ENCODE results near the gene FSCN2. TPM values are rescaled to one million over a fixed set of nuclear protein-coding genes. Genes with fewer than 3 reads are reported as not detected.

The FSCN2 gene
- total RNA-seq, 1 experiment from 2014 or later = 1.2 TPM

GRCh38 chr17:81480140-81481072 is 47.8 kb upstream of the FSCN2 start:
- ChIA-PET POLR2A (interaction anchor here (0.5 kb wide), 1 partner anchor 9 kb away, joined by 8 read pairs; no protein-coding TSS in a partner anchor), CTCF (interaction anchor here (0.6 kb wide), 1 partner anchor 35 kb away, joined by 3 read pairs; no protein-coding TSS in a partner anchor)
- peaks cover 35% of the 10 kb centered on the region for H3K4me1 ChIP-seq (ENCODE audit: control insufficient read depth, insufficient read depth, low read length)
- in situ Hi-C loops (cut with HindIII; ENCODE audit: low pct_unique_long_range_greater_than_20kb, low sequenced_read_pairs) = no loop called here
- BruUV-seq (replicated peaks) = no TSS peak
- ATAC-seq (no peak), DNase-seq (ENCODE audit: low read depth, low spot score) (no peak)
- peak overlapping the region; percentile 31; the same call in 1 of the 2 replicates for H3K27ac ChIP-seq (ENCODE audit: low read length)
- no peaks in the 10 kb centered on the region for H3K36me3 ChIP-seq (ENCODE audit: control insufficient read depth, insufficient read depth, low read length)
- H3K27me3 ChIP-seq (ENCODE audit: control insufficient read depth, insufficient read depth, low read length) = no peaks in the 10 kb centered on the region
- TF ChIP-seq POLR2AphosphoS5 (IDR thresholded peaks at IDR 0.05; ENCODE audit: low read depth, low read length) (no peak), CTCF (IDR thresholded peaks at IDR 0.05) (no peak), REST (IDR thresholded peaks at IDR 0.05; ENCODE audit: insufficient read depth in 1 of 2, low read depth in 2 of 2, low read length in 1 of 2) (no peak), TCF7L2 (IDR thresholded peaks at IDR 0.05; ENCODE audit: low read depth, low read length) (no peak), SIN3A (IDR thresholded peaks at IDR 0.05; ENCODE audit: borderline replicate concordance, insufficient read depth, low read depth, low read length) (no peak)
- no peak overlapping the region for H3K4me3 ChIP-seq (ENCODE audit: low read depth in 2 of 2, low read length in 2 of 2)
- H3K9me3 ChIP-seq (ENCODE audit: control insufficient read depth, insufficient read depth, low read depth, low read length) = no peaks in the 10 kb centered on the region
- intact Hi-C loops (cut with micrococcal nuclease; ENCODE audit: unreplicated experiment) = loop anchor here (10.0 kb wide), 1 partner anchor 226 kb away; no protein-coding TSS in a partner anchor

GRCh38 chr17:81481073-81481799 is 46.9 kb upstream of the FSCN2 start:
- Histone ChIP-seq H3K4me3 (ENCODE audit: low read depth in 2 of 2, low read length in 2 of 2) (no peak overlapping the region), H3K27me3 (ENCODE audit: control insufficient read depth, insufficient read depth, low read length) (no peaks in the 10 kb centered on the region), H3K4me1 (ENCODE audit: control insufficient read depth, insufficient read depth, low read length) (peaks cover 35% of the 10 kb centered on the region), H3K27ac (ENCODE audit: low read length) (no peak overlapping the region), H3K9me3 (ENCODE audit: control insufficient read depth, insufficient read depth, low read depth, low read length) (no peaks in the 10 kb centered on the region), H3K36me3 (ENCODE audit: control insufficient read depth, insufficient read depth, low read length) (no peaks in the 10 kb centered on the region)
- POLR2A ChIA-PET = no interaction called here
- DNase-seq (ENCODE audit: low read depth, low spot score) (no peak), ATAC-seq (no peak)
- CTCF ChIA-PET = no interaction called here
- intact Hi-C loops (cut with micrococcal nuclease; ENCODE audit: unreplicated experiment) (loop anchor here (10.0 kb wide), 1 partner anchor 226 kb away; no protein-coding TSS in a partner anchor), in situ Hi-C loops (cut with HindIII; ENCODE audit: low pct_unique_long_range_greater_than_20kb, low sequenced_read_pairs) (no loop called here)
- TF ChIP-seq REST (IDR thresholded peaks at IDR 0.05; ENCODE audit: insufficient read depth in 1 of 2, low read depth in 2 of 2, low read length in 1 of 2) (no peak), TCF7L2 (IDR thresholded peaks at IDR 0.05; ENCODE audit: low read depth, low read length) (no peak), SIN3A (IDR thresholded peaks at IDR 0.05; ENCODE audit: borderline replicate concordance, insufficient read depth, low read depth, low read length) (no peak), CTCF (IDR thresholded peaks at IDR 0.05) (no peak), POLR2AphosphoS5 (IDR thresholded peaks at IDR 0.05; ENCODE audit: low read depth, low read length) (no peak)
- BruUV-seq (replicated peaks) = no TSS peak

All from Panc1 (cell line).